ENCODE measurements around the gene NFIC. TPM values are rescaled to one million over a fixed set of nuclear protein-coding genes. Genes with fewer than 3 reads are reported as not detected.

The NFIC gene
- total and polyA plus RNA-seq, 10 of the 15 experiments (the other 5 are each of a cell fraction or from before 2014, with no cell fraction given) = 0.71 to 53.5 (median 10.2) TPM

DNA sequence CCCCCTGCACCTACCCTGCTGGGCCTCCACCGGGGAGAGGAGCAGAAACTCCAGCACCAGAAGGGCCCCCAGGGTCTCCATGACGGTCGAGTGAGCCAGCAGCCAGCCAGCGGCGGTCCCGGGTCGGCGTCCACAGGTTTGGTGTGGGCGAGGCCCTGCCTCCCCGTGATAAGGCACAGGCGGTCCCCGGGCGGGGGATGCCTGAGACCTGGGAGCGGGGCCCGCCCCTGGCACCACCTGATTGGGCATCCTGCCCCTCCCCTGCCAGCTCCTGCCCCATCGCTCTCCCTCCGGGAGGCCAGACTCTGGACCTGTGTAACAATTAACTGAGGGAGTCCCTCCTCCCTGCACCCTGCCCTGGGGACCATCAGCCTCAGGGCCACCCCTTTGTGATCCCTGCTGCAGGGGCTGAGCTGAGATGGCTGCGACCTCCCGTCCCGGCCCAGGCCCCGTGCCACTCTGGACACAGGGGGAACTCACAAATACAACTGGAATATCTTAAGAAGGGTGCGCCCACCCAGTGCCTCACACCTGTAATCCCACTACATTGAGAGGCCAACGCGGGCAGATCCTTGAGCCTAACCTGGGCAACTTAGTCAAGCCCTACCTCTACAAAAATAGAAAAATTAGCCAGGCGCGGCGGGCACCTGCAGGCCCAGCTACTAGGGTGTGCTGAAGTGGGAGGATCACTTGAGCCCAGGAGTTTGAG is 114.2 kb downstream of the NFIC start, which contains the start of gene SMIM24:
SMIM24 (minus strand) TSS at position 143 of the 709 bp plus-strand sequence; CDS start at position 81, 62 bp downstream.
- no peaks in the 10 kb centered on the region for H3K36me3 ChIP-seq (ENCODE audit: control insufficient read depth in 2 of 2, insufficient read depth in 2 of 2, low read length in 1 of 2)
- peaks cover 0 to 2% of the 10 kb centered on the region in 2 experiments; a peak in 3 of 4 replicates for H3K27me3 ChIP-seq (replicated peaks in 1 of 2; ENCODE audit: control insufficient read depth in 2 of 2, insufficient read depth in 2 of 2, low read length in 1 of 2)
- no TSS peak for BruUV-seq (replicated peaks)
- FAIRE-seq (no peak), ATAC-seq (peak; percentile 12; the same call in 2 of the 3 replicates), DNase-seq (ENCODE audit: low read depth, low spot score) (no peak)
- in situ Hi-C loops (cut with MboI) (no loop called here), intact Hi-C loops (cut with micrococcal nuclease; ENCODE audit: unreplicated experiment) (no loop called here)
- no peak for TF ChIP-seq PAX5 (IDR thresholded peaks at IDR 0.05; ENCODE audit: borderline replicate concordance, low read depth, low read length)
- CTCF ChIA-PET = interaction anchor here (1.0 to 2.1 kb wide), 3 partner anchors 8 to 176 kb away, joined by 3 to 6 read pairs (median 4); no protein-coding TSS in a partner anchor
- no peak within 1 kb of the TSS for H3K9ac ChIP-seq (ENCODE audit: control insufficient read depth, insufficient read depth, low read length)
- H3K4me1 ChIP-seq (ENCODE audit: control insufficient read depth, insufficient read depth, low read length) = no peaks in the 10 kb centered on the region
- 20% methylated on average over 27 of the region's 27 CpGs for WGBS (ENCODE audit: insufficient coverage, insufficient replicate concordance, low lambda C conversion rate, missing lambda C conversion rate)
- no peaks in the 10 kb centered on the region; the same call in 2 of the 3 replicates for H3K9me3 ChIP-seq (replicated peaks; ENCODE audit: control insufficient read depth, insufficient read depth, low read length)
- no peak within 1 kb of the TSS for H3K4me2 ChIP-seq (ENCODE audit: control insufficient read depth, insufficient read depth)
- H2AFZ ChIP-seq (ENCODE audit: control insufficient read depth, low read depth, low read length) = no peak within 1 kb of the TSS
- H3K79me2 ChIP-seq (ENCODE audit: control insufficient read depth, insufficient read depth, low read length) = no peaks in the 10 kb centered on the region
- SMC1A ChIA-PET (ENCODE audit: uncharacterized antibody, unreplicated experiment) = no interaction called here
- H3K4me3 ChIP-seq = no peak within 1 kb of the TSS
- POLR2A ChIA-PET = no interaction called here
- H3K27ac ChIP-seq (ENCODE audit: control insufficient read depth, insufficient read depth) = no peak within 1 kb of the TSS
- no peaks in the 10 kb centered on the region for H4K20me1 ChIP-seq (ENCODE audit: control insufficient read depth, insufficient read depth)
- RAD21 ChIA-PET (ENCODE audit: unreplicated experiment) = interaction anchor here (0.6 kb wide), 1 partner anchor 437 kb away, joined by 4 read pairs; no protein-coding TSS in a partner anchor

DNA sequence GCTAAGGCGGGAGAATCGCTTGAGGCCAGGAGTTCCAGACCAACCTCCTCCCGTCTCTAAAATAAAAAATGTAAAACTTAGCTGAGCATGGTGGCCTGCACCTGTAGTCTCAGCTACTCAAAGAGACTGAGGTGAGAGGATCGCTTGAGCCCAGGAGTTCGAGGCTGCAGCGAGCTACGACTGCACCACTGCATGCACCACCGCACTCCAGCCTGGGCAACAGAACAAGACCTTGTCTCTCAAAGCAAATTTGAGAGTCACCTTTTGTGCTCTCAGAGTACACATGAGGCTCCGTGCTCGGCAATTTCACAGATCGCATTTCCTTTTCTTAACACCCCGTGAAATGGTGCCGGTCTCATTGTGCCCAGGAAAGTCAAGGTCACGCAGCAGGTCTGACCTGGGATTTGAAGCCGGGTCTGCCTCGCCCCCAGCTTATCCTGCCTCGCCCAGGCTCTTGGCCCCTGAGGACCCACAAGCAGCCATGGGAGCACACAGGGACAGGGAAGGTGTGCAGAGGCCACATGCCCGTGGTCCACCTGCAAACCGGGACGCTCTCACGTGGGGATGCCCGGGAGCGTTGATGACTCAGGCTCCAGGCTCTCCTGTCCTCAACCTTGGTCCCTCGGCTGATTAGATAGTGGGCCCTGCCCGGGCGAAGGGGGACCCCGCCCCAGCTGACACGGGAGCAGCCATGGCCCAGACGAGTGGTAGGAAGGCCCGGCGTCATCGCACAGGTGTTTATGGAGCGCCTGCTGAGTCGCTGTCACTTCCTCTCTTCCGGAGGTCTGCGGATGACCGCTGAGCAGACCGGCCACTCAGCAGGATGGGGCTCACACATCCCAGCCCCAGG is 115.1 kb downstream of the NFIC start:
- Histone ChIP-seq H3K9ac (ENCODE audit: control insufficient read depth, insufficient read depth, low read length) (no peak overlapping the region), H3K27ac (ENCODE audit: control insufficient read depth, insufficient read depth) (no peak overlapping the region), H3K79me2 (ENCODE audit: control insufficient read depth, insufficient read depth, low read length) (no peaks in the 10 kb centered on the region), H2AFZ (ENCODE audit: control insufficient read depth, low read depth, low read length) (no peak overlapping the region), H3K4me1 (ENCODE audit: control insufficient read depth, insufficient read depth, low read length) (no peaks in the 10 kb centered on the region), H3K36me3 (ENCODE audit: control insufficient read depth in 2 of 2, insufficient read depth in 2 of 2, low read length in 1 of 2) (no peaks in the 10 kb centered on the region), H3K4me3 (no peak overlapping the region), H3K4me2 (ENCODE audit: control insufficient read depth, insufficient read depth) (no peak overlapping the region), H3K27me3 (replicated peaks in 1 of 2; ENCODE audit: control insufficient read depth in 2 of 2, insufficient read depth in 2 of 2, low read length in 1 of 2) (peaks cover 0 to 2% of the 10 kb centered on the region in 2 experiments; a peak in 3 of 4 replicates), H3K9me3 (replicated peaks; ENCODE audit: control insufficient read depth, insufficient read depth, low read length) (no peaks in the 10 kb centered on the region; the same call in 2 of the 3 replicates), H4K20me1 (ENCODE audit: control insufficient read depth, insufficient read depth) (no peaks in the 10 kb centered on the region)
- intact Hi-C loops (cut with micrococcal nuclease; ENCODE audit: unreplicated experiment) = no loop called here
- BruUV-seq (replicated peaks) = no TSS peak
- SMC1A ChIA-PET (ENCODE audit: uncharacterized antibody, unreplicated experiment) = no interaction called here
- in situ Hi-C loops (cut with MboI) = no loop called here
- POLR2A ChIA-PET = interaction anchor here (0.5 kb wide), 1 partner anchor 163 kb away, joined by 4 read pairs; no protein-coding TSS in a partner anchor
- WGBS (ENCODE audit: insufficient coverage, insufficient replicate concordance, low lambda C conversion rate, missing lambda C conversion rate) = 36% methylated on average over 38 of the region's 38 CpGs
- FAIRE-seq (no peak), ATAC-seq (no peak), DNase-seq (ENCODE audit: low read depth, low spot score) (no peak)
- CTCF ChIA-PET = interaction anchor here (1.0 to 1.3 kb wide), 2 partner anchors 9 to 177 kb away, joined by 3 to 4 read pairs; no protein-coding TSS in a partner anchor
- RAD21 ChIA-PET (ENCODE audit: unreplicated experiment) = interaction anchor here (0.6 kb wide), 1 partner anchor 436 kb away, joined by 4 read pairs; no protein-coding TSS in a partner anchor
- TF ChIP-seq ZBED1 (IDR thresholded peaks at IDR 0.05; ENCODE audit: borderline replicate concordance) (no peak), SMARCA5 (IDR thresholded peaks at IDR 0.05) (no peak), SREBF1 (IDR thresholded peaks at IDR 0.05; ENCODE audit: low read length) (no peak), ZNF217 (IDR thresholded peaks at IDR 0.05) (no peak), MXI1 (IDR thresholded peaks at IDR 0.05; ENCODE audit: low read depth, low read length) (no peak), ESRRA (IDR thresholded peaks at IDR 0.05; ENCODE audit: low read length) (no peak), RAD51 (IDR thresholded peaks at IDR 0.05) (no peak), MYB (IDR thresholded peaks at IDR 0.05; ENCODE audit: borderline replicate concordance, low read depth, low read length) (no peak), POLR2AphosphoS5 (IDR thresholded peaks at IDR 0.05; ENCODE audit: low read length) (no peak), JUND (IDR thresholded peaks at IDR 0.05; ENCODE audit: low read depth, low read length) (no peak)
- TF ChIP-seq, protein P1, sequence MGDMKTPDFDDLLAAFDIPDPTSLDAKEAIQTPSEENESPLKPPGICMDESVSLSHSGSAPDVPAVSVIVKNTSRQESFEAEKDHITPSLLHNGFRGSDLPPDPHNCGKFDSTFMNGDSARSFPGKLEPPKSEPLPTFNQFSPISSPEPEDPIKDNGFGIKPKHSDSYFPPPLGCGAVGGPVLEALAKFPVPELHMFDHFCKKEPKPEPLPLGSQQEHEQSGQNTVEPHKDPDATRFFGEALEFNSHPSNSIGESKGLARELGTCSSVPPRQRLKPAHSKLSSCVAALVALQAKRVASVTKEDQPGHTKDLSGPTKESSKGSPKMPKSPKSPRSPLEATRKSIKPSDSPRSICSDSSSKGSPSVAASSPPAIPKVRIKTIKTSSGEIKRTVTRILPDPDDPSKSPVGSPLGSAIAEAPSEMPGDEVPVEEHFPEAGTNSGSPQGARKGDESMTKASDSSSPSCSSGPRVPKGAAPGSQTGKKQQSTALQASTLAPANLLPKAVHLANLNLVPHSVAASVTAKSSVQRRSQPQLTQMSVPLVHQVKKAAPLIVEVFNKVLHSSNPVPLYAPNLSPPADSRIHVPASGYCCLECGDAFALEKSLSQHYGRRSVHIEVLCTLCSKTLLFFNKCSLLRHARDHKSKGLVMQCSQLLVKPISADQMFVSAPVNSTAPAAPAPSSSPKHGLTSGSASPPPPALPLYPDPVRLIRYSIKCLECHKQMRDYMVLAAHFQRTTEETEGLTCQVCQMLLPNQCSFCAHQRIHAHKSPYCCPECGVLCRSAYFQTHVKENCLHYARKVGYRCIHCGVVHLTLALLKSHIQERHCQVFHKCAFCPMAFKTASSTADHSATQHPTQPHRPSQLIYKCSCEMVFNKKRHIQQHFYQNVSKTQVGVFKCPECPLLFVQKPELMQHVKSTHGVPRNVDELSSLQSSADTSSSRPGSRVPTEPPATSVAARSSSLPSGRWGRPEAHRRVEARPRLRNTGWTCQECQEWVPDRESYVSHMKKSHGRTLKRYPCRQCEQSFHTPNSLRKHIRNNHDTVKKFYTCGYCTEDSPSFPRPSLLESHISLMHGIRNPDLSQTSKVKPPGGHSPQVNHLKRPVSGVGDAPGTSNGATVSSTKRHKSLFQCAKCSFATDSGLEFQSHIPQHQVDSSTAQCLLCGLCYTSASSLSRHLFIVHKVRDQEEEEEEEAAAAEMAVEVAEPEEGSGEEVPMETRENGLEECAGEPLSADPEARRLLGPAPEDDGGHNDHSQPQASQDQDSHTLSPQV (IDR thresholded peaks at IDR 0.05) = no peak
